GM18517 (cell line): ENCODE measurements around the gene INTS15.
"Not testable (repeated sequence)": the region's sequence is repeated elsewhere in the genome, so short reads cannot be mapped to it uniquely, and the experiment has no call there.

Source experiments
- ATAC-seq: cut with Tn5 transposase; IDR thresholded peaks from one replicate; pipeline ENCODE4 v1.9.1; 2021; ENCODE audit warnings: mild to moderate bottlenecking, moderate library complexity; ENCODE audit not compliant: unreplicated experiment

The INTS15 gene

DNA sequence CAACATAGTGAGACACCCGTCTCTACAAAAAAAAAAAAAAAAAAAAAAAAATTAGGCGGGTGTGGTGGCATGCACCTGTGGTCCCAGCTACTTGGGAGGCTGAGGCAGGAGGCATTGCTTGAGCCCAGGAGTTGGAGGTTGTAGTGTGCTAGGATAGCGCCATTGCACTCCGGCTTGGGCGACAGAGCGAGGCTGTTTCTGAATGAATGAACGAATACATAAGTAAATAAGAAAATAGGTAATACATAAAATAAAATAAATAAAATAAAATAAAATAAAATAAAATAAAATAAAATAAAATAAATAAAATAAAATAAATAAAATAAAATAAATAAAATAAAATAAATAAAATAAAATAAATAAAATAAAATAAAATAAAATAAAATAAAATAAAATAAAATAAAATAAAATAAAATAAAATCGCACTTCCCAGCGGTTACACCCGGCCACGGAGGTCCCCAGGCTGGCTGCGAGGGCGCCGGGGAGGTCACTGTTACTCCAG is 12.9 kb upstream of the INTS15 start:
- not testable (repeated sequence) for ATAC-seq

DNA sequence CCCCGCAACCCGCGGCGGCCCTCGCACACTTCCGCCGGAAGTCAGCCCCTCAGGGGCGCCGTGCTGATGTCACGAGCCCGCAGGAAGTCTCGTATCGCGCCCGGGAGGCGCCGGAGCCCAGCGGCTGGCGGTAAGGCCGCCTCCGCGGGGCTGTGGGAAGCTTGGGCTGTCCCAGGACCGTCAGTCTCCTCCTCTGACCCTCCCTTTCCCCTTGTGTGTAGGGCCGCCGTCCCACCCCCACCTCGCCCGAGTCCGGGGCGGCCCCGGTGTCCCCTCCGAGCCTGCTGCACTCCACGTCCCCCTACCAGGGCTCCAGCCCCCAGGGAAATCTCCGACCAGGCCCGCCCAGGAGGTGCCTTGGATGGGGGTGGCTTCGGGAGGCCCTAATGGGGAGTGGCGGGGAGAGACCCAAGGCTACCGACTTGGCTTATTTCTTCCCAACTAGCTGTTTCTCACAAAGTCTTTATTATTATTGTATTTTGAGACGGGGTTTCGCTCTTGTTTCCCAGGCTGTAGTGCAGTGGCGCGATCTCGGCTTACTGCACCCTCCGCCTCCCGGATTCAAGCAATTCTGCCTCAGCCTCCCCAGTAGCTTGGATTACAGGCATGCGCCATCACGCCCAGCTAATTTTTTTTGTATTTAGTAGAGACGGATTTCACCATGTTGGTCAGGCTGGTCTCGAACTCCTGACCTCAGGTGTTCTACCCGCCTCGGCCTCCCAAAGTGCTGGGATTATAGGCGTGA is 12.3 kb upstream of the INTS15 start, which contains the start of gene ZDHHC4:
Gene ZDHHC4 (plus strand): TSS at position 86 of the 745 bp plus-strand sequence. CDS start 3,108 bp downstream, outside the sequence.
- peak; percentile 91 for ATAC-seq

GRCh38 chr7:6578114-6579084 is 11.4 kb upstream of the INTS15 start:
- ATAC-seq = no peak

DNA sequence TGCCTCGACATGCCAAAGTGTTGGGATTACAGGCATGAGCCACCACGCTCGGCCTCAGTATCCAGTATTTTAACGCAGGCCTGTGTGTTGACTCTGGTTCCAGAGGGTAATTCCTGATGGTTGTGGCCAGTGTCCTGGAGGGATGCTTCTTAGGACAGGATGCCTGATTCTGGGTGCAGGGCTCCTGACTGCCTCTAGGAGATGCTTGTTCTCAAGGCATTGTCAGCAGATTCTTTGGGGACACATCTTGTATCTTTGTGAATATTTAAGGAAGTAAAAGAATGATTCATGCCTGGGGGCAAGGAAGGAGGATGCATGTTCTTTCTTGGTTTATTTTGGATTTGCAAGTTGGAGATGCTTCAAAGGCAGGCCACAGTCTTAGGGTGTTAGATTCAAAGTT is 10.4 kb upstream of the INTS15 start:
- ATAC-seq = no peak

DNA sequence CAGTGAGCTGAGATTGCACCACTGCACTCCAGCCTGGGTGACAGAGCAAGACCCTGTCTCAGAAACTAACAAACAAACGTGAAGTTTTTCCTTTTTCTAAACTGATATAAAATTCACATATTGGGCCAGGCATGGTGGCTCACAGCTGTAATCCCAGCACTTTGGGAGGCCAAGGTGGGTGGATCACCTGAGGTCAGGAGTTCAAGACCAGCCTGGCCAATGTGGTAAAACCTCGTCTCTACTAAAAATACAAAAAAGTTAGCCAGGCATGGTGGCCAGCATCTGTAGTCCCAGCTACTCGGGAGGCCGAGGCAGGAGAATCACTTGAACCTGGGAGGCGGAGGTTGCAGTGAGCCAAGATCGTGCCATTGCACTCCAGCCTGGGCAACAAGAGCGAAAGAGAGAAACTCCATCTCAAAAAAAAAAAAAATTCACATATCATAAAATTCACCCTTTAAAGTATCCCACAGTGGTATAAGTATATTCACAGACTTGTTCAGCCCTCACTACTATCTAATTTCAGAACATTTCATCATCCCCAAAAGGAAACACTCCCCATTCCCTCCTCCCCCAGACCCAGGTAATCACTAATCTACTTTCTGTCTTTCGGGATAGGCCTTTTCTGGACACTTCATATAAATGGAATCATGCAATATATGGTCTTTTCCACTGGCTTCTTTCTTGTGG is 3.9 kb upstream of the INTS15 start:
- ATAC-seq = not testable (repeated sequence)

GRCh38 chr7:6588566-6588965 is 1.3 kb upstream of the INTS15 start:
- ATAC-seq = no peak

- ATAC-seq = no peak
Observed at GRCh38 chr7:6589151-6589828, 531 bp upstream of the INTS15 start.

GRCh38 chr7:6590645-6591110 is 857 bp downstream of the INTS15 start:
- ATAC-seq = peak; percentile 27

- ATAC-seq = no peak
Observed at GRCh38 chr7:6600093-6600492, 10.3 kb downstream of the INTS15 start.

GRCh38 chr7:6604458-6604857 is 14.6 kb downstream of the INTS15 start:
- no peak for ATAC-seq

DNA sequence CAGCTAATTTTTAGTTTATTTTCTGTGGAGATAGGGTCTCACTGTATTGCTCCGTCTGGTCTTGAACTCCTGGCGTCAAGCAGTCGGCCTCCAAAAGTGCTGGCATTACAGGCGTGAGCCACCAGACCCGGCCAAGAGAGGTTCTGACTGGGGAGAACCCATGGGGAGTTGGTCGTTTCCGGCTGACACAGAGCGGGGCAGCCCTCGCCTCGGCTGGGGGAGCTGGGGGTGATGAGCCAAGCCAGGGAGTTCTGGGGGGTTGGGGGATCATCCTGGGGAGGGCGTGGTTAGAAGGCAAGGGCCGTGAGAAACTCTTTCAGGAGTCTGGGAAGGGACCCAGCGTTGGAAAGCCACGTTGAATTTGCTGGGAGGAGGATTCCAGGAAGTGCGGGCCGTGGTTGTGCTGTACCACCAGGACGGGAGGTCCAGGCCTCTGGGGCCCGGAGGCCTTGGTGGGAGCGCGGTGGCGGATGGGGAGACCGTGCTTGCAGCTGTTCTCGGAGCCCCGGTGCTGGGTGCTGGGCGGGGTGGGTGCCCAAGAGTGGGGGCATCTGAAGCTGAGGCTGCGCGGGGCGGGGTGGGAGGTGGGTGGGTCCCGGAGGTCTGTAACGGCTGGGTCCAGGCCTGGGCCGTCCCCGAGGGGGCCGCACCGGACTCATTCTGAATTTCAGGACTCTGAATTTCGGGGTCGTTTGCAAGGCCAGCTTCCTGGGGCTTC is 17.2 kb downstream of the INTS15 start:
- ATAC-seq = no peak

DNA sequence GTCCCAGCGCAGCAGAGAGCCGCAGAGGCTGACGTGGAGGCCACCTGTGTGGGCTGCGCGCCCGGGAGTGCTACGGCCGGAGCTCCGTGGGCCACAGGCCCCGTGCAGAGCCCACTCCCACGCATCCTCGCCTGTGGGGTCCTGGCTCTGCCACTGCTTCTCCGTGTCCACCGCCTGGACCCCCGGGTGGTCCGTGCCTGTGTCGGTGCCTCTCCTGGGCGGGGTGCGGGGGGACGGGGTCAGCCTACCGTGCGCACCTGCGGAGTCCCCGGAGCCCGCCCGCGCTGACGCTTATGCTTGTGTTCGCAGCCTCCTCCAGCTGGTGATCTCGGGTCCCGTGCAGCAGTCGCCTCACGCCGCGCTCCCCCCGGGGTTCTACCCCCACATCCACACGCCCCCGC is 17.8 kb downstream of the INTS15 start:
- ATAC-seq = no peak

- no peak for ATAC-seq
Observed at GRCh38 chr7:6608081-6608480, 18.3 kb downstream of the INTS15 start.

- ATAC-seq = no peak
Observed at GRCh38 chr7:6608794-6609193, 19.0 kb downstream of the INTS15 start.

DNA sequence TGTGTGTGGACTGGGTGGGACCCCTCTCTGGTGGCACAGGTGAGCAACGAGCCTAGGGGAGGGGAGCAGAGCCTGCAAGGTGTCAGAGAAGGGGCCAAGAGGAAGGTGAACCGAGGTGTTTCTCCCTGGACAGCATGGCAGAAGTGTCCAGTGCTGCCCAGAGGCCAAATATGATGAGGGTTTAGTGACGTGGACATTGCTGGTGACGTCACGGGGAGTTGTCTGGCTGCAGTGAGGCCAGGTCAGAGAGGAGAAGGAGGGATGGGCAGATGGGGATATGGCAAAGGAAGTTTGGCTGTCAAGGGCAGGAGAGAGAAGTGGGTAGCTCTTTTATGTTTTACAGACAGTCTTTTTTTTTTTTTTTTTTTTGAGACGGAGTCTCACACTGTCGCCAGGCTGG is 23.0 kb downstream of the INTS15 start:
- ATAC-seq = no peak

DNA sequence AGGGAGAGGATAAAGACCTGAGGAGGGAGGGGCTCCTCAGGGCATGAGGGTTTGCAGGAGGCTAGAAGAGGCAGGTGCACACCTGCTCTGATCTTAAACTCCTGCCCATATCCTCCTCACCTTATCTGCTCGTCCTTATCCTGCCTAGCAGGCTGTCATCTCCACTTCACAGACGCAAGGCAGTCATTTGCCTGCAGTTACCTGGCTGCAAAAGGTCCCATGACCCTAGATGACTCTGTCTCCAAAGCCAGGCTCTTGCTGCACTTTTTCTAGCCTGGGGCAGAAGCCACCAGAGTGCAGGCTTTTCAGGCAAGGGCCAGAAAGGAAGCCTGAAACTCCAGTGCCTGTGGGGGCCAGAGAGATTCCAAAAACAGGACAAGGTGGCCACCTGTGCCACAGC is 23.9 kb downstream of the INTS15 start:
- ATAC-seq = no peak

DNA sequence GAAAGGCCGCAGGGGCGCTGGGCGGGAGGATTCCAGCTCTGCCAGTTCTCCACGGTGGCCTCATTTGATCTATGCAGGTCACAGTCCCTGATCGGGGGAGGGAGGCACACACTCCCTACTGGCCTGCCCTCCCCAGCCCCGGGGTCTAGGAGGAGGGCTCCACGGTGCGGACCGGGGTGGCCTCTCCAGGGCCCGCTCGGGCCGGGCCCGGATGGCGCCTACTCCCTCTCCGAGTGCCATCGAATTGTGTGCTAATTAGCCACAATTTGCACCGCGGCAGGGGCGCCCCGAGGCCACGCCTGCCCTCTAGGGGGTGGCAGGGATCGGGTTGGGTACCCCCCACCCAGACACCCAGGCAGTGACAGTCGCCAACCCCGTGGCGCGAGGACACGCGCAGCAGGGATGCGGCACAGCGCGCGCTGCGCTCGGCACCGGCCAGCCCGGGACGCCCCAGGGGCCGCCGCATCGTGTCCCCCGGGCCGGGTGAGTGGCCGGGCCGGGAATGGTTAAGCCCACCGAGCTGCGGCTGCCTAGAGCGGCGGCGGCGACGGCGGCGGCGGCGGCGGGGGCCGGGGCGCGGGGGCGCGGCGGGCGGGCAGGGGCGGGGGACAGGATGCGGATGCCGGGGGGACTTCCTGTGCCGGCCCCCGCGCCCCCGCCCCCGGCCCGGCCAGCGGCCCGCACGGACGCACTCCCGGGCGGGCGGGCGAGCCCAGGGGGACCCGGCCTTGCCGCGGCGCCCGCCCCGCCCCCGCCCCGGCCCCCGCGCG is 25.3 kb downstream of the INTS15 start, which contains the start of gene ZNF853:
Gene ZNF853 (plus strand): TSS at position 658 of the 770 bp plus-strand sequence. CDS start 565 bp downstream, outside the sequence.
- ATAC-seq = no peak

- ATAC-seq = no peak
Observed at GRCh38 chr7:6615723-6616555, 26.1 kb downstream of the INTS15 start.
